Hematopoietic multipotent progenitor cell treated with erythropoietin and hydrocortisone succinate and interleukin-3 and kit ligand, for 4 days (in vitro differentiated cells): ENCODE data around the gene KCNT2.

Experiments
- DNase-seq: peaks from one replicate; pipeline ENCODE4 v3.0.0-alpha.2; 2015

KCNT2 gene

GRCh38 chr1:196393282-196393681 is 215.0 kb downstream of the KCNT2 start:
- DNase-seq, result no peak

GRCh38 chr1:196387766-196388165 is 220.5 kb downstream of the KCNT2 start:
- no peak for DNase-seq

- DNase-seq, result no peak
These were observed 223.1 kb downstream of the KCNT2 start for GRCh38 chr1:196385109-196385508.

GRCh38 chr1:196382383-196382782 is 225.9 kb downstream of the KCNT2 start:
- DNase-seq, result no peak

- no peak for DNase-seq
These were observed 226.7 kb downstream of the KCNT2 start for GRCh38 chr1:196381544-196381943.

GRCh38 chr1:196380316-196380715 is 227.9 kb downstream of the KCNT2 start:
- DNase-seq, result no peak

- no peak for DNase-seq
These were observed 230.4 kb downstream of the KCNT2 start for GRCh38 chr1:196377811-196378210.

GRCh38 chr1:196376630-196377328 is 231.5 kb downstream of the KCNT2 start:
- peak; percentile 59 for DNase-seq

GRCh38 chr1:196373798-196374197 is 234.4 kb downstream of the KCNT2 start:
- no peak for DNase-seq

GRCh38 chr1:196372896-196373536 is 235.2 kb downstream of the KCNT2 start:
- DNase-seq, result peak; percentile 75

GRCh38 chr1:196367838-196368237 is 240.4 kb downstream of the KCNT2 start:
- DNase-seq, result no peak

GRCh38 chr1:196366817-196367495 is 241.3 kb downstream of the KCNT2 start:
- DNase-seq, result peak; percentile 25

- DNase-seq, result peak; percentile 29
These were observed 247.0 kb downstream of the KCNT2 start for GRCh38 chr1:196361112-196361714.

GRCh38 chr1:196357913-196358312 is 250.3 kb downstream of the KCNT2 start:
- no peak for DNase-seq

- peak; percentile 54 for DNase-seq
These were observed 252.9 kb downstream of the KCNT2 start for GRCh38 chr1:196355206-196355786.

- no peak for DNase-seq
These were observed 263.8 kb downstream of the KCNT2 start for GRCh38 chr1:196344453-196344852.

GRCh38 chr1:196324345-196324744 is 283.9 kb downstream of the KCNT2 start:
- DNase-seq, result no peak

GRCh38 chr1:196323869-196324268 is 284.4 kb downstream of the KCNT2 start:
- no peak for DNase-seq

- no peak for DNase-seq
These were observed 288.9 kb downstream of the KCNT2 start for GRCh38 chr1:196319301-196319700.

- DNase-seq, result peak; percentile 67
These were observed 290.4 kb downstream of the KCNT2 start for GRCh38 chr1:196317535-196318522.

GRCh38 chr1:196312739-196313138 is 295.5 kb downstream of the KCNT2 start:
- no peak for DNase-seq

- peak; percentile 76 for DNase-seq
These were observed 298.9 kb downstream of the KCNT2 start for GRCh38 chr1:196309386-196309785.
